GM12878 (cell line): ENCODE results near the gene MTCL3.

Source experiments
- ATAC-seq: fragments of 200-7000 bp; cut with Tn5 transposase; 3 replicates; pipeline ENCODE4 v1.9.1; 2020; ENCODE audit warnings: mild to moderate bottlenecking, moderate library complexity
- BruUV-seq: library from RNA; stranded (reverse); fragments of 400-500 nt; replicated peaks from 2 replicates; lab custom pipeline; 2021; lab: Mats Ljungman, UMichigan
- CTCF ChIA-PET: fragments of 300-600 bp; sonication (Branson Sonifier 250); formaldehyde crosslinking; extraction: SDS; loops from one replicate; lab custom pipeline; 2021; ENCODE audit warnings: inconsistent platforms; lab: Yijun Ruan, JAX
- POLR2A ChIA-PET: fragments of 350-600 bp; formaldehyde crosslinking; extraction: SDS; loops from one replicate; lab custom pipeline; 2021; ENCODE audit warnings: inconsistent platforms; lab: Charles Lee
- RAD21 ChIA-PET: fragments of 300-600 bp; sonication (Branson Sonifier 250); formaldehyde crosslinking; loops from one replicate; lab custom pipeline; 2023; ENCODE audit warnings: antibody characterized with exemption; ENCODE audit not compliant: unreplicated experiment; lab: Charles Lee
- SMC1A ChIA-PET: fragments of 300-600 bp; sonication (Branson Sonifier 250); formaldehyde crosslinking; loops from one replicate; lab custom pipeline; 2023; ENCODE audit not compliant: unreplicated experiment, uncharacterized antibody; lab: Charles Lee
- DNase-seq: peaks from one replicate; pipeline ENCODE4 v3.0.0-alpha.2; 2011; ENCODE audit warnings: low read depth, low spot score
- FAIRE-seq: peaks from 3 replicates; lab custom pipeline; 2011; peaks lifted over from hg19 to GRCh38; lab: Jason Lieb, UNC
- H2AFZ ChIP-seq: 2 replicates; pipeline ENCODE4 v1.6.0; 2011; ENCODE audit warnings: low read depth, low read length, control low read depth; ENCODE audit not compliant: control insufficient read depth
- H3K27ac ChIP-seq: 2 replicates; pipeline ENCODE4 v1.5.1; 2011; ENCODE audit warnings: control low read depth; ENCODE audit not compliant: control insufficient read depth, insufficient read depth
- H3K27me3 ChIP-seq, 2 experiments: replicated peaks in 1 of 2; 2 replicates each; pipeline versions ENCODE4 v1.6.0 to v1.6.1; 2011; ENCODE audit warnings: low read length in 1 of 2; ENCODE audit not compliant: control insufficient read depth in 2 of 2, insufficient read depth in 2 of 2
- H3K36me3 ChIP-seq, 2 experiments: 2 replicates each; pipeline ENCODE4 v1.5.1; 2011; ENCODE audit warnings: low read length in 1 of 2; ENCODE audit not compliant: control insufficient read depth in 2 of 2, insufficient read depth in 2 of 2
- H3K4me1 ChIP-seq: 2 replicates; pipeline ENCODE4 v1.6.1; 2011; ENCODE audit warnings: mild to moderate bottlenecking, low read length, moderate library complexity, mixed read lengths; ENCODE audit not compliant: control insufficient read depth, insufficient read depth
- H3K4me2 ChIP-seq: 2 replicates; pipeline ENCODE4 v1.6.0; 2011; ENCODE audit warnings: control low read depth; ENCODE audit not compliant: control insufficient read depth, insufficient read depth
- H3K4me3 ChIP-seq: fragments of 200-600 bp; sonication (generic); 2 replicates; pipeline ENCODE4 v1.5.1; 2016
- H3K79me2 ChIP-seq: 2 replicates; pipeline ENCODE4 v1.6.0; 2011; ENCODE audit warnings: low read length; ENCODE audit not compliant: control insufficient read depth, insufficient read depth
- H3K9ac ChIP-seq: 2 replicates; pipeline ENCODE4 v1.8.0; 2011; ENCODE audit warnings: low read length, control low read depth, mixed read lengths; ENCODE audit not compliant: control insufficient read depth, insufficient read depth
- H3K9me3 ChIP-seq: replicated peaks from 3 replicates; pipeline ENCODE4 v1.5.1; 2011; ENCODE audit warnings: mild to moderate bottlenecking, low read length; ENCODE audit not compliant: control insufficient read depth, insufficient read depth
- H4K20me1 ChIP-seq: 2 replicates; pipeline ENCODE4 v1.6.0; 2011; ENCODE audit not compliant: control insufficient read depth, insufficient read depth
- ATF2 ChIP-seq: IDR thresholded peaks from 2 replicates; pipeline ENCODE4 v1.6.1; 2012; ENCODE audit warnings: low read length, inconsistent platforms
- EGR1 ChIP-seq, 2 experiments: IDR thresholded peaks; 1 replicate in 1 of 2; 2 replicates in 1 of 2; pipeline ENCODE4 v1.6.1; 2011 to 2012; ENCODE audit warnings: low read depth in 2 of 2, low read length in 2 of 2, borderline replicate concordance in 1 of 2, mild to moderate bottlenecking in 1 of 2, moderate library complexity in 1 of 2
- EP300 ChIP-seq, 2 experiments: fragments of 150-350 bp in 1 of 2; IDR thresholded peaks; 2 replicates each; pipeline ENCODE4 v1.6.1; 2011 to 2012; ENCODE audit warnings: low read depth in 2 of 2, low read length in 2 of 2, borderline replicate concordance in 1 of 2, improper control_type of control experiment in 1 of 2, inconsistent platforms in 1 of 2; ENCODE audit not compliant: control insufficient read depth in 1 of 2
- IKZF2 ChIP-seq, 2 experiments: fragments of 450-650 bp; IDR thresholded peaks; 2 replicates each; pipeline ENCODE4 v1.6.1; 2017; ENCODE audit warnings: mild to moderate bottlenecking in 2 of 2, moderate library complexity in 2 of 2
- NR2F1 ChIP-seq: fragments of 450-650 bp; conservative IDR thresholded peaks from 2 replicates; pipeline ENCODE4 v1.6.1; 2017; ENCODE audit warnings: mild to moderate bottlenecking
- SKIL ChIP-seq: fragments of 450-650 bp; IDR thresholded peaks from 2 replicates; pipeline ENCODE4 v1.6.1; 2017; ENCODE audit warnings: mild to moderate bottlenecking, low read depth, inconsistent platforms; ENCODE audit not compliant: poor library complexity, severe bottlenecking
- SMAD1 ChIP-seq: fragments of 450-650 bp; IDR thresholded peaks from 2 replicates; pipeline ENCODE4 v1.6.1; 2018; ENCODE audit warnings: mild to moderate bottlenecking, low read depth; ENCODE audit not compliant: partially characterized antibody
- TARDBP ChIP-seq: IDR thresholded peaks from 2 replicates; pipeline ENCODE4 v1.6.1; 2016; ENCODE audit warnings: borderline replicate concordance
- WGBS: methylation state at CpG from one replicate; pipeline ENCODE4 v1.1.6; 2016; ENCODE audit warnings: low lambda C conversion rate; ENCODE audit not compliant: insufficient replicate concordance, insufficient coverage; ENCODE audit errors: missing lambda C conversion rate; 5-methylcytosine and 5-hydroxymethylcytosine counted together
- in situ Hi-C: fragments of 300-500 bp; cut with MboI; formaldehyde crosslinking; loops from 9 replicates; pipeline ENCODE4 v1.14.3; 2018; ENCODE audit warnings: mixed read lengths
- intact Hi-C: fragments of 100-400 bp; cut with micrococcal nuclease; formaldehyde crosslinking; loops from one replicate; pipeline ENCODE4 v1.14.2; 2022; ENCODE audit not compliant: unreplicated experiment

Gene MTCL3

DNA sequence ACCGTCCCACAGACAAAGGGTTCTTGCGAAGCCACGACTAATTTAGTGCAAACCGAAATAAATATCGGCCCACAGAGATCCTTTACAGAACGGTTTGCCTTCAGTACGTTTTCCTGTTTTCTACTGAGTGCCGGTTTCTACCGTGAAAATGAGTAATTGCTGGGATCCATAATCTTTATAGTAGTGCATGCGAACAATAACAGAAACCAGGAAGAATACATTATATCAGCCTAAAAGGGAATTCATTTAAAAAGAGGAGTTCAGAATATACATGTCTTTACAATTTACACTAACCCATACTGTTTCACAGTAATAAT is 292 bp upstream of the MTCL3 start (continued):
- TF ChIP-seq SKIL = no peak
- no peak for TF ChIP-seq IKZF2 (IDR thresholded peaks at IDR 0.05)
- TF ChIP-seq NR2F1 = no peak
- no peak for TF ChIP-seq SMAD1
- no peak for TF ChIP-seq TARDBP

DNA sequence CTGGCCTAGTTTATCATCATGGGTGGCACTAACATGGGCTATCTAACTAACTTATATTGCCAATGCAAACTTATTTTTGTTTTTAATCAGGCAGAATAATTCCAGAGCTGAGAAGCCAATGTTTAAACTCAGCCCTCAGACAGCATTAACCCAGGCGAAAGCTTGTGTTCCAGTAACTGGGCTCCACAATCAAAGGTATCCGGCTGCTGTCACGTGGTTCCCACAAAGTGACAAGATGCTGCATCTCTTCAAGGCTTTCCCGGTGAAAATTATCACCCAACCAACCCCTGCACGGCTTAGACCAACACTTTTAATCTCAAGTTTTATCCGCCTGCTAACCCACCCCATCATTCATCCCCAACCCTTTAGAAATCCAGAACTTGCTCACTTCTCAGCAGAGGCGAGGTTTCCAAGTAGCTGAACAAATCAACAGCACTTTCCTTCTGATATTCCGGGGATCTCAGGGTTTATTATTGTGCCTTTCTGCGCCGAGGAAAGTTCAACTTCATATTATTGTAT is 885 bp downstream of the MTCL3 start:
- H4K20me1 ChIP-seq = no peaks in the 10 kb centered on the region
- DNase-seq (no peak), FAIRE-seq (no peak), ATAC-seq (no peak)
- H3K27me3 ChIP-seq = peaks cover 8 to 15% of the 10 kb centered on the region in 2 experiments
- H3K4me1 ChIP-seq = peaks cover 4% of the 10 kb centered on the region
- no peaks in the 10 kb centered on the region for H3K36me3 ChIP-seq
- CTCF ChIA-PET = interaction anchor here (1.3 to 4.6 kb wide), 5 partner anchors 11 to 51 kb away, joined by 3 to 25 read pairs (median 17); no protein-coding TSS in a partner anchor
- H2AFZ ChIP-seq = no peak overlapping the region
- RAD21 ChIA-PET = no interaction called here
- 48% methylated on average over 10 of the region's 10 CpGs for WGBS
- SMC1A ChIA-PET = interaction anchor here (0.6 to 1.7 kb wide), 2 partner anchors 31 to 466 kb away, joined by 3 to 4 read pairs; no protein-coding TSS in a partner anchor
- no peaks in the 10 kb centered on the region for H3K79me2 ChIP-seq
- intact Hi-C loops = no loop called here
- POLR2A ChIA-PET = no interaction called here
- in situ Hi-C loops = no loop called here
- H3K27ac ChIP-seq = no peak overlapping the region
- H3K4me3 ChIP-seq = no peak overlapping the region
- H3K9me3 ChIP-seq = no peaks in the 10 kb centered on the region
- TF ChIP-seq ATF2 = no peak
- TF ChIP-seq EGR1 (IDR thresholded peaks at IDR 0.05; ENCODE audit: borderline replicate concordance in 1 of 2, low read depth in 2 of 2, low read length in 2 of 2) = no peak
- no peak for TF ChIP-seq EP300 (IDR thresholded peaks at IDR 0.05; ENCODE audit: borderline replicate concordance in 1 of 2, control insufficient read depth in 1 of 2, low read depth in 2 of 2, low read length in 2 of 2)
- H3K9ac ChIP-seq = no peak overlapping the region
- H3K4me2 ChIP-seq = no peak overlapping the region
- BruUV-seq = no TSS peak
